SH-SY5Y (cell line): Measurements from ENCODE around the gene MUC20.

Experiments used
- GATA2 ChIP-seq: IDR thresholded peaks from 2 replicates; pipeline ENCODE4 v1.6.1; 2011; ENCODE audit warnings: mild to moderate bottlenecking, low read depth, low read length
- GATA3 ChIP-seq: IDR thresholded peaks from 2 replicates; pipeline ENCODE4 v1.6.1; 2011; ENCODE audit warnings: low read depth, mild to moderate bottlenecking, low read length, moderate library complexity

- TF ChIP-seq GATA2, result no peak
- no peak for TF ChIP-seq GATA3
Observed at GRCh38 chr3:195748661-195749060, 27.9 kb downstream of the MUC20 start.
